CD4-positive, alpha-beta T cell treated with Interleukin-4 for 4 hours (primary cell): ENCODE results near the gene PTPN20.

Experiments used
- DNase-seq: peaks from one replicate; pipeline ENCODE4 v3.0.0-alpha.2; 2020

PTPN20 gene

DNA sequence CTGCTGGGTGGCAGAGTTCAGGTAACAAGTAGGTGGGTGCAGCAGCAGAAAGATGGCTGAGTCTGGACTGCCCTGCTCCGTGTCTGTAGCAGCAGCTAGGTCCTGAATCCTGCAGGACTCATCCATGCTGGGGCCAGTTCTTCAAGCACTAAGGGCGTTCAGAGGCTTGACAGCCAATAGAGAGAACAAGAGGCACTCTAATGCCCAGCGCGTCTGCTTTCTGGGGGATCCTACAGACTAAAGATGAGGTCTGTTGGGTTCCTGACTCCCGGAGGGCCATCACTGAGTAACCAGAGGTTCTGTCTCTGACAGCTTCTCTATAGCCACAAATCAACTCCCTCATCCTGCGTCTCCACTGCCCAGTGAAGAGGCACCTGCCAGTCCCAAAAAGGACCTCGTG lies 125.5 kb downstream of the PTPN20 start:
- DNase-seq: no peak

DNA sequence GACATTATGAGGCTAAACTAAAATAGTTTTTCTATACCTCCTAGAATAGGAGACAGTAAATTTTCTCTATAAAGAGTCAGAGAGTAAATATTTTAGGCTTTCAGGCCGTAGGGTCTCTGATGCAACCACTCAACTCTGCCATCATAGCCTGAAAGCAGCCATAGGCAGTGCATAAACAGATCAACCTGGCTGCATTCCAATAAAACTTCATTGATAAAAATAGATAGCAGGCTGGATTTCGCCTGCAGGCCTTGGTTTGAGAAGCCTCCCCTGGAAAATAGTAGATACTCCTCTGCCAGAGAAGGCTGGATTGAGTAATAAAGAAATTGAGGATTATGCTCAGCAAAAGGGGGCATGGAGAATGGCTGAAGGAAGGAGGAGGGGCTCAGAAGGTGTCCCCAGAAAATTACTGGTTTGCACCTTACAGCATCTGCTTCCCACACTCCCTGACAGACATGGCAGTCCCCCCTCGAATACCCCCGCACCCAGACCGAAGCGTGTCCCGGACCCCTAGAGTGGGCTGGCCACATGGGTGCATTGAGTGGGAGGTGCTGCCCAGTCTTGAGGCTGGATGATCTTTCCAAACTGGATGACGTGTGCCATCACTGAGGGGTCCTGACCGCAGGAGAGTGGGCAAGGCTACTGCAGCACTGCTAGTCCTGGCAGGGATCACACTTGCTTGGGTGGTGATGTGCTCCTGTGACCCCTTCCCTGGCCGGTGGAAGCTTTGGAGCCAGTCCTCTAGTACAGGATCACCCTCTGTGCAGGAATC lies 126.6 kb downstream of the PTPN20 start:
- DNase-seq: no peak

DNA sequence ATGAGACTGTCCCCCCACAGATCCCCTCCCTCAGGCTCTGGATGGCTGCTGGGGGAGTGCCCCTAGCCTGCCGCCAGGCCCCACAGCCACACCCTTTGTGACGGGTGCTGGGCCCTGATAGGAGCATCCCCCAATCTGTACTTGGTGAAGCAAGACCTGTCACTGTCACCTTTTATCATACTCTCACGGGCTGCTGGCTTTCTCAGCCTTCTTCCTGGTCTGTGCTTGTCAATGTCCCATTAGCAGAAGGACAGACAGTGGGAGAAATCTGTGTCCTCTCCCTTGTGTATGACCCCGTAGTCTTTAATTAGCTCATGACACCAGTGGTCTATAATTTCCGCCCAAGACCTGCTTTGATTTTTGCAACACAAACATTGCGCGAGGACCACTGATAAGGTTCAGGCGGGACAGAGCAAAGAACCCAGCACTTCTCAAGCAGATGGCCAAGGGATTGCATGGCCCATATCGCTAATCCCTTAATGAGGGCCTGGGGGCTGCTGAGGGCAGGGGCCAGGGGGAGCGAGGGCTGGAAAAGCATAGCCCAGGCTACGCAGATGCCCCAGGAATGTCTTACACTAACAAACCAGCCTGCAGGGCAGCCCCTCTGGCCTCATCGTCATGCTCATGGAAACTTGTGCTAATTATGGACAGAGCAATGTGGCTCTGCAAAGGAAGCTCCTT lies 127.8 kb downstream of the PTPN20 start:
- DNase-seq: no peak

DNA sequence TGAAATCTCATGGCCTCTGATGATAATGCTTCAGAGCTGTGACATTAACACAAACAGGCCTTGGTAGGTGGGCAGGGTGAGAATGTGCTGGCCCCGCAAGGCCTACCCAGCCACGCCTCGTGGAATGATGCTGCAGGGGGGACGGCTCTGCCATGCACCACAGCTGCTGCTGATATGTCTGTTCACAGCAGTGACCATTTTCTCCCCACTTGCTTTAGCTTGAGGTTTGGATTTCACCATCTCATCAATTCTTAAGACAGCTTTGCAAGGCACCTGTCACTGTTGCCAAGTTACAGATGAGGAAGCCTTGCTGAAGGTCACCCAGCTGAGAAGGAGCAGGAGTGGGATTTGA lies 128.3 kb downstream of the PTPN20 start:
- no peak for DNase-seq

DNA sequence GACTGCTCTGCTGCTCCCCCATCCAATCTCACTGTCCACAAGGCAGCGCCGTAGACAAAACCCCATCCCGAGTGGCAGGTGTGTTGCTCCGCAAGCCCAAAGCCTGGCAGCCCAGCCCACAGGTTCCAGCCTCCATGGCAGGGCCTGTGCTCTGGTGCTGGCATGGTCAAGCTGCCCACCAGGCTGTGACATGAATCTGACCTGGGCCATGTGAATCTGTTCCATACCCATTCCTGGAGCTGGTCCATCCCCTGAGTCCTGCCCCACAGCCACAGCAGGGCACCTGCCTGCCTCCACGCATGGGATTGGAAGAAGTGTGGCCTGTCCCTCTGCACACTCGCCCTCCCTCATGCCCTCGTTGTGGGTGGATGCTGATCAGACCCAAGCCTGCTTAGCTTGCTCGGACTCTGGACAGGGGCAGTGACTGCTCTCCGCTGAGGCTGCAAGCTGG lies 128.8 kb downstream of the PTPN20 start:
- no peak for DNase-seq

DNA sequence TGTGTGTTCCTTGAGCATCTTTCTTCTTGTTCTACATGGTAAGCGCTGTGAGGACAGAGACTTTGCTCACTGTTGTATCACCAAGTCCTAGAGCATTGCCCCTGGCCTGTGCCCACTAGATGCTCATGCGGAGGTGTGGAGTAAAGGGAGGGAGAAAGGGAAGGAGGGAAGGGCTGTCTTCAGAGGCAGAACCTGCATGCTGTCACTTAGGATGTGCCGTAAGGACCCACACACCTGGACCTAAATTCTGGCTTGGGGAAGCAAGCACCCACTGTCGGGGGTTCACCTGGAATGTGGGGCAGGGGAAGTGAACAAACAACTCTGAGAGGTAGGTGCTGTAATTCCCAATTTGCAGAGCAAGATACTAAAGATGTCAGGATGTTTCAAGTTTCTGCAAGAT lies 129.5 kb downstream of the PTPN20 start:
- DNase-seq: no peak

DNA sequence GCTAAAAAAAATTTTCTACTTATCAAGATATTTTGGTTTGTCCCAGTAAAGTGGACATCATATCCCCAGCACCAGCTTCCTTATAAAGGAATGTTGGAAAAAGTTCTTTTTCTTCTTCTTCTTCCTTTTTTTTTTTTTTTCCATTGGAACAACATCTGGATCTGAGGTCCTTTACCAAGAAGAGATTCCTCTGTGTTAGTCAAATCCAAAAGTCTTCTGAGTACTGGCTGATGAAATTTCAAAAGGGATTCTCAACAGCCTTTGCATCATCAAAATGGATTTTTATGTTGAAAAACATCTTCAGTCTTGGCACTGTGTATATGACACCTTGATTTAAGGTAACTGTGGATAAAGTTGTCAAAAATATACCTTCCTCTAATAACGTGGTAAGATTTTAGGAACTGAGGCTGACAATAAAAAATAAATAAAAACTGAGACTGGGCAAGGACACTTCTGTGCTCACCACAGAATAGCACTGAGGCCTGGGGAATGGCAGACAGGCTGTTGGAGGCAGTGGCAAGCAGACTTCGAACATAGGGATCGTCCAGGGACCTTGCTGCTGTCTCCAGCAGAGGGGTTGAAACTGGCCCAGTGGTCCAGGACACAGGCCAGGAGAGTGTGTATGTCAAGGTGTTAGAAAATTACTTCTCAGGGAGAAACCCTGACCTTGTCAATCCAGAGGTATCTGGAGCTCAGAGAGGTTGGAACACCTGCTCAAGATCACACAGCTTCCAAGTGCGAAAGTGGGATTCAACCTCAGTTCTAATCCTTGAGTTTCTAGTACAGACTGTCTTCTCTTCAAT lies 130.4 kb downstream of the PTPN20 start:
- no peak for DNase-seq

DNA sequence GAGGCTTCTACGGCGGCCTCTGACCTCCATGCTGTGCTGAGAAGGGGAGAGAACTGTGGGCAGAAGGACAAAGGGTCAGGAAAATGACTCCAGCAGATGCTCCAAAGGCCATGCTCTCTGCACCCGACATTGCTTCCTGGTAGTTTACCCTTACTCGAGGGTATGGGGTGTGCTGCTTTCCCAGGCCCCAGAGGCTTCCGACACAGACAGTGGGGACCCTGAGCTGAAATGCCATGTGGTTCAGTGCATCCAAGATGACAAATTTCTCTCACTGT lies 130.9 kb downstream of the PTPN20 start:
- no peak for DNase-seq

DNA sequence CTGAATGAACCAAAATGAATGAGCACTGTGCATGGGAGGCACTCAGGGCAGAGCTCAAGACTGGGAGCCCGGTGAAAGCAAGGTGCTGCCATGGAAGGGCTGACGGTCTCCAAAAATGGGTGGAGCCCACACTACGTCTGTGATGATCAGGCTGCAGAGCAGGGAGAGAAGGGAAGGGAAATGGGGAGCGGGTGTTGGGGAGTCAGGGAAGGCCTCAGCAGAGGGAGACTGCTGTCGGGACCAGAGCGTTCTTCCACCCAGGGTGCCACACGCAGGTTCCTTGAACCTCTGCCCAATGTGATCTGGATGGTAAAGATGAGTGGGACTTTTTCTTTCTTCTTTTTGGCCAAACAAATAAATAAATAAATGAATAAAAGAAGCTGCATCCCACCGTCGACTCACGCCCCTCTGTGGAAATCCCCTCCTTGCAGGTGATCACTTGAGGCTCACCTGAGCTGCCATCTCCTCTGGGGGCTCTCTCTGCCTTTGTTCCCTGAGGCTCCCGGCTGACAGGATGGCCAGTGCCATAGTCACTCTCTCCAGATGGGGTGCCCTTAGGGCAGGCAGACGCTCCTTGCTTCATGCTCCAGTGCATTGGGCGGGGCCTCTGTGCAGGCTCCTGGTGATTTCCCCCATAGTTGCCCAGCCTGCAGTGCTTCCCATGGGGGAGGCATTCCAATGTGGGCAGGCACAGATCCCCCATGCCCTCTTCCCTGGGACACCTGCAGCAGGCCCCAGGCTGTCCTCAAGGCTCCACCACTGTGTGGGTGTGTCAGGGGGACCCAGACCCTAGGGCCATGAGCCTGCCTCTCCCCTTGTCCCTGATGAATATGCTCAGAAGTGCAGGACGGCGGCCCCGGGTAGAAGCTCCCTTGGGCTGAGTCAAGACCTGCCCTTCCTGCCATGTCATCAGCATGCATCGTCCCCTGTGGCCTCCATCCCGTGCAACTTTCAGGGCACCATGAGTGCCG lies 131.8 kb downstream of the PTPN20 start:
- DNase-seq: no peak

DNA sequence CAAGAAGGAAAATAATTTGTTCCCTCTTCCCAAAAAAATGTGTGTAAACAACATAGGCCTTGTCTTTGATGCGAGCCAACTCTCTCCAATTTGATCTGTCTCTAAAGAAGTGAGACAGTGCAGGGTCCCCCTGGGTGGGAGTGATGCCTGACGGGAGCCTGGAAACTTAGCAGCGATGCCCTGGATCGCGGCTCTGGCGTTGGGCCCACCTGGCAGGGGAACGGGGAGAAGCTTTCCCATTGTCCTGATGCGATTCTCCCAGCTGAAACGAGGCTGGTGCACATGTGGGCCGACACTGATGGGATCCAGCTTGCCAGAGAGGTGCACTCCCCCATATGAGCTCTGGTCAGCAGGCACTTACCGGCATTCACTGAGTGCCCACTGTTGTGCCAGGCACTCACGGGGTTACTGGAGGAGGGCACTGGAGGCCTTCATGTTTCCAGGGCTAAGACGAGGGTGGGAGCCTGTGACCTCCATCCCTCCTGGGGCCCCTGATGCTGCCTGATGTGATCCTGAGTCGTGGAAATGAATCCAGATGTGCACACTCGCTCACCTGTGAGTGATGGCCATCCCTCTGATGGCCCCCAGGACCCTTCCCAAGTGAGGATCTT lies 132.8 kb downstream of the PTPN20 start:
- DNase-seq: no peak

DNA sequence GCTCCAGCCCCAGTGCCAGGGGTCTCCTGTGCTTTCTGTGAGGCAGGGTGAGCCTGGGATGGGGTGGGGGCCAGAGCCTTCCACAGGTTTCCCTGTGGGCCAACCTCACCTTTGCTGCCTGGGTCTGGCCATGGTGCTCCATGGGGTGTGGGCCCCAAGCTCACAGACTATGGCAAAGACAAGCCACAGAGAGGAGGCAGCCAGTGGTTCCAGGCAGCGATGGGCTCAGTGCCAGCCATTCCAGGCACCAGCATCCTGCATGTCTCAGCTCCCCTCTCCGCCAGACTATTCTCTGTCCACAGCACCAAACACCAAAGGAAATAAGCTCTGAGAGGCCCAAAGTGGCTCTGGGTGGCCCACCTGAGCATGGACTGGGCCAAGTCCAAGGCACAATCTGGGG lies 133.5 kb downstream of the PTPN20 start:
- no peak for DNase-seq

DNA sequence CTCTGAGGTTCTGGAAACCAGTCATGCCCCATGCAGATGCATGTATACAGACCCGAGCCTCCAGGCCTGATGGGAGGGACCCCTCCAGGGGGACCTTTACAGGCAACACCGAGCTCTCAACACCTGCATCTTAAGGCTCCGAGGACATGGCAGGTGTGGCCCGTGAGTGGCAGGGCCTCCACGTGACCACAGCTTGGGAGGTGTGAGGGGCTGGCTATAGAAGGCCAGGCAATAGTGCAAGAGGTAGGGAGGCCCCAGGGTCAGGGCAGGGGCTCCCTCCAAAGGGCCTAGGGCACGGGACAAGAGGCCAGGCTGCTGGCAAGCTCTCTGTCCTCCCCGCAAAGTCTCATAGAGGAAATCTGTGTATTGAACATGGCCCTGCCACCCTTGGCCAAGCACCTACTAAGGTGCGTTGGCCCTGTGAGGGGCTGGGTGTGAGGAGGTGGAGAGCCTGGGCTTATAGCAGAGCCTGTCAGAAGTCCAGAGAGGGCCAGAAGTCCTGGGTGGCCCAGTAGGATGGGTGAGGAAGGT lies 134.2 kb downstream of the PTPN20 start:
- DNase-seq: no peak

DNA sequence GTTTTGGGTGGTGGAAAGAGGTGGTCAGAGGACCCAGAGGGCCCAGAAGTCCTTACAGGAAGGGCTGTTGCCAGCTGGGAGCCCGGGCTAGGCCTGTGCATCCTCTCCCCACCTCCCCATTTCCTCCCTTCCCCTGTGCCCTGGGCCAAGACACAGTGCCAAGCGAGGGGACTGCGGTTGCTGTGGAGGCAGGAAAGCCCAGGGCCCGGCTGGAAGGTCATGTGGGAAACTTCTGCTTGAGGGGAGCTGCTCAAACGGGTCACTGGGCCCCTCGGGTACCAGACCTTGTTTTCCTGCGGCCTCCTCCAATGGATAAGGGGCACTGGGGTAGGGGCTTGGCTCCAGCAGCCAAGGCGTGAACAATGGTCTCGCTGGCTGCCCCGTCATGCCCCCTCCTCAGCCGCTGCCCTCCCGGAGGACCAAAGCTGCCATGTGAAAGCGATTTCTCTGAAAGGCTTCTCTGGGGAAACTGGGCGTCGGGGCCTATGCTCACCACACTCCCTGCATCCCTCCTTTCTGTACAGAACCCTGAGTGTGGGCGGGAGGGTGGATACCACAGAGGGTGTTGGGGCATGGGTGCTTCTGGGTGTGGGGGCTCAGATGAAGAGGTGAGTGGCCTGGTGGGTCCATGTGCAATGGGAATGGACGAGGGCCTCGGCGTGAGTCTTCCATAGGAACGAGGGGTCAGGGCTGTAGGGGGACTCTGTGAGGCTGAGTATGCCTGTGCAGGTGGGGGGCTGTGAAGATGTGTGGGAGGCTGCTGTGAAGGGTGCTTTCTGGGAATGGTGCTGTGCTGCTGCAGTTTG lies 135.3 kb downstream of the PTPN20 start:
- DNase-seq: no peak

DNA sequence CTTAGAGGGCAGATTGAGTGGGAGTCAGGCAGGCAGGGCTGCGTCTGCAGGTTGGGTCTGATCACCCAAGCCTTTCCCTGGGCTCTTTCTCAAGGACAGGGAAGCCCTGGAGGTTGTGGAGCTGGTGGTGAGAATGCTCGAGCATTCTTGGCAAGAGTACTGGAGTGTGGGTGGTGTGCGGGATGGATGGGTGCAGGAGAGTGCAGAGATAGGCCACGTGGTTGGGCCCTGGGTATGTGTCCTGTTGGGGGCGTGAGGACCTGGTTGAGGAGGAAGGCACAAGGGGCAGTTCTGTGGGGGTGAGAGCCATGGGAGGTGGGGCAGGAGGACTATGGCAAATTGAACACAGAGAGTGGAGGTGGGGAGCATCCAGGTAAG lies 135.9 kb downstream of the PTPN20 start:
- no peak for DNase-seq

DNA sequence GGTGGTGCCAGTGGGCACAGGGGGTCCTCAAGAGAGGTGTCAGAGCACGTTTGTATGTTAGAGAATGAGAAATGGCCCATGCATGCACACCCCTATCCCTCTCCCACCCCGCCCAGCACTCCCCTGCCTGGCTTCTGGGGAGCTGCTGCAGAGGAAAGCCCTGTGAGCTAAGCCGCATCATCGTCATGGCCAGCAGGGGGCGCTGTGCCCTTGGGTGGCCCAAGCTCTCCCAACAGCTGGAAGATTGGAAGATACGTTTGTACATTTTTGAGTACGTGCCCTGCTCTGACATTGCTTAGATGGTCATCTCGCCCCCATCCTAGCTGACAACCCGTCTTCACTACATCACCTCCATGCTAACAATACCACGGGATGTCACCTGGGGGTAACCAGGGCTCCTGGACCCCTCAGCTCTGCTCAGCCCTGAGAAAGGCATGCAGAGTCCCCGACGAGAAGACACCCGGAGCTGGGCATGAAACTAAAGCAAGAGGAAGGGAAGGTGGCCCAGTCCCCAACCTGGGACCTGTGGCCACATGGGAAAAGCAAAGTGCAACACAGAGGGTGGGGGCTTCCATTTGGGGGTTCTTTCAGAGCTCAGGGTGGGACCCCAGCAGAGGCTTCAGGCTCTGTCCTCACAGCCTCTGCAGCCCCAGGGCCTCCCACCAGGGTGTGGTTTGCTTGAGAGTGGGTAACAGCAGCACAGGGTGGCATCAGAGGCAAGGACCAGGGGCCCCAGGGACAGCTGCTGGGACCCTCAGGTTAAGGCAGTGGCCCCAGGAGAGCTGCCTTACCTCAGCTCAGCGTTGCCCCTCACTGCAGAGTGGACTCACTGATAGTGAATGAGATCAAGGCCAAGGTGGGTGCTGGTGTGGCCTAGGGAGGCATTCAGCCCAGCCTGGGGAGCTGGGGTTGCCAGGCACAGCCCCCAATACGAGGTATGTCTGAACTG lies 136.6 kb downstream of the PTPN20 start:
- peak; percentile 57 for DNase-seq

DNA sequence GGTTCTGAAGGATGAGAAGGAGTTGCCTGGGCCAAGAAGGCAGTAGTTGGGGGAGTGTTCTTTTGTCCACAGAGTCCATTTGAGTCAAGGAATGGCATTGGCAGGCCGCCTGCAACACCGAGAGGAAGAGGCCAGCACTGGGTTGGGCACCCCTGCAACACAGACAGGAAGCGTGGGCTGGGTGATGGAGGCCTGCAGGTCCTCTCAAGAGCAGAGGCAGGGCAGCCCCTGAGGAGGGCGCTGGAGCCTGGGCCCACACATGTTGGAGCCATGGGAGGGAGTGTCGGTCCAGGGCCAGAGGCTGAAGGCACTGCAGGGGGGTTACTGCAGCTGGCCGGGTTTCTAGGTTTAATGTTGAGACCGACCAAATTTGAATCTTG lies 137.3 kb downstream of the PTPN20 start:
- no peak for DNase-seq

DNA sequence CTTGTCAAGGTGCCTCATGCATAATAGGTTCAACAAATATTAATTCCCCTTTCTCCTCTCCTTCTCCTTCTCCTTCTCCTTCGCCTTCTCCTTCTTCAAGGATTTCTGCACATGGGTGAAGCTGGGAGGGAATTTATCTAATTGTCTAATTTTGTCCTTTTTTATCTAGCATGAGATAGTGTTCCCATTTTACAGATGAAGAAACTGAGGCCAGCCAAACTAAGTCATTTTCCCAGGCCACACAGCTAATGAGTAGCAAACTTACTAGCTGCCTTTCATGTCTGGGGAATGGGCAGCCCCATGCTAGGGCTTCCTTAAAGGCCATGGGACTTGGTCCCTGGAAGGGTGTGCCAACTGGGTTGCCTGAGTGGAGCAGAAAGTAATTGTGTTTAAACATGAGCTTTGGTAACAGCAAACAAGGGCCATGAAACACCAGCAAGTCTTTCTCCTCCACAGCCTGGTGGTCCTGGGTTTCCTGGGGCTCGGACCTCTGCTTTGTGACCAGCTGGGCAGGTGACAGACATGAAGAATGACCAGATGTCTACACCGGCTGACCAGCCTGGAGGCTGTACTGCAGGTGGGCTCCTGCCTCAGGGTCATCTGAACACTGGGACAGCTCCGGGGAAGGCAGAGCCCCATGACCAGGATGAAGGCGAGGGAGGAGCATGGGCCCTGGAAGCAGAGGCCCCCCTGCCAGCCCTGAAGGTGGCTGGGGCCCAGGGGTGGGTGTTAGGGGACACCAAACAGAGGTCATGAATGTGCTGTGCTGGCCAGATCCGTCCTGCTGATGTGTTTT lies 138.0 kb downstream of the PTPN20 start:
- no peak for DNase-seq

DNA sequence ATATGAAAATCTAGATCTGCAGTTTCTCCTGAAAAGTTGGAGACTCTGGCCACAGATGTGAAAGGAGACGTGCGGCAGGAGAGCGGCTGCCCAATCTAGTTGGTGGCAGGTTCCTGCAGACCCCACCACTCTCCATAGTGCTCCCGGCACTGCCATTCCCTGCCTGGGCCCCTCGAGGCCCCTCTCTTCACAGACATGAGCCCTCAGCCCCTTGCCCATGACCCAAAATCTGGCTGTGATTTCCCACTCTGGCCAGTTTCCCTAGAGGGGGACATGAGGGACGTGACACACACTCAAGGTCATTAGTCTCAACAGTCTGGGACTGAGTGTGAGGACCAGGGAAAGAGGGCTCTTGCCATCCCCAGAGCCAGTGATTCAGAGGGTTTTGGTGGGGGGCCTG lies 138.7 kb downstream of the PTPN20 start:
- DNase-seq: no peak
